NCI-H1417 treated with DMSO at 0.1 percent for 48 hours (cell line): ENCODE results near the gene F2RL3.
"Not testable (repeated sequence)": the region's sequence is repeated elsewhere in the genome, so short reads cannot be mapped to it uniquely, and the experiment has no call there.

ENCODE experiments used
- DNase-seq: peaks from one replicate; lab custom pipeline; 2025; lab: John Stamatoyannopoulos, UW

F2RL3 gene

DNA sequence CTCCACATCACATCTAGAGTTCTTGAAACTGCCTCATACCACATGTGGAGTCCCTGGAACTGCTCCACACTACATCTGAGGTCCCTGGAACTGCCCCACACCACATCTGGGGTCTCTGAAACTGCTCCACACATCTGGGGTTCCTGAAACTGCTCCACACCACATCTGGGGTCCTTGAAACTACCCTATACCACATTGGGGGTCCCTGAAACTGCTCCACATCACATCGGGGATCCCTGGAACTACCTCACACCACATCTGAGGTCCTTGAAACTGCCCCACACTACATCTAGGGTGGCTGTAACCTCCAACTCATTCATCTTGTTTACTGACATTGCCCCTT lies 33.8 kb downstream of the F2RL3 start:
- no peak for DNase-seq

GRCh38 chr19:16922949-16923348 lies 34.1 kb downstream of the F2RL3 start:
- no peak for DNase-seq

DNA sequence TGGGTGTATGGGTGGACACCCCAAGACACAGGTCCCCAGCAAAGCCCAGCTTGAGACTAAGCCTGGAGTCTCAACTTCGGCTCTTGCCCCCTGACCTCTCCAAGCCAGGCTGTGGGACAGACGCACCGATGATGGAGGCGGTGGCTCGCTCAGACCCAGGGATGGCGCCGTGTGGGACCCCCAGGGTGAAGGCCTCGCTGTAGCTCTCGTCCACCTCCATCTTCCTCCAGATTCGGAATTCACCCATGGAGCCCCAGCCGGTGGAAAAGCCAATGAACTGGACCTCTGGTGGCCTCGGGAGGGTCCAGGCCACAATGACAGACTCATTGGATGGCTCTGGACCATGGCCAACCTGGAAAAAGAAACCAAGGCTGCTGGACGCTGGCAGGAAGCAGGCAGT lies 39.1 kb downstream of the F2RL3 start:
- no peak for DNase-seq

- no peak for DNase-seq
Measured at GRCh38 chr19:16928351-16928750, 39.6 kb downstream of the F2RL3 start.

- DNase-seq: no peak
Measured at GRCh38 chr19:16928916-16929315, 40.1 kb downstream of the F2RL3 start.

DNA sequence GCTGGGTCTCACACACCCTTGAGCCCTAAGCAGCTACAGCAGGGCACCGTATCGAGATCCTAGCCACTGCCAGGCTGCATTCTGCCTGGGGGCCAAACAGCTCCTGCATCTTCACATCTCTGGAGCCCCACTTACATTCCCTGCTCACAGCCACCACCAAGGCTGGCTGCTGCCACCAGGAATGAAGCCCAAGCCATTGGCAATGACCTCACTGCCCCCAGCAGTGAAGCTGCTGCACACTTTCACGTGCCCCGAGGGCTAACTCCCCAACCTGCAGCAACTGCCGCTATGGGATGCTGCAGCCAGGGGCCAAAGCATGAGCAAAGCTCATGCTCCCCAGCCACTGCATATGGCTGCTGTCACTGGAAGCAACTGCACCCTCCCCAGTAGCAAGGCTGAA lies 42.0 kb downstream of the F2RL3 start:
- DNase-seq: no peak

GRCh38 chr19:16931306-16931705 lies 42.5 kb downstream of the F2RL3 start:
- DNase-seq: no peak

DNA sequence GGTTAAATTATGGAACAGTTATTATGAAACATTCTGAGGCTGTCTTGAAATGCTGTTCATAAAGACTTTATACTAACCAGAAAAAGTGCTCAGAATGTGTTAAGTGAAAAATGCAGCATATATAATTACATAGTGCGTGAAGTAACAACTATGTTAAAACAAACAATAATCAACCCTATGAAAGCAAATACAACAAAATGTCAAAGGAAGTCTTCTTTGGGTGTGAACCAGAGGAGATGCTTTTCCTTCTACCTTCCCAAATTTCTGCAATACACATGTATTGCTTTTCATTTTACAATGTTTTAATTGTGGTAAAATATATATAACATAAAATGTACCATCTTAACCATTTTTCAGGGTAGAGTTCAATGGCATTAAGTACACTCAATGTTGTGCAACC lies 45.7 kb downstream of the F2RL3 start:
- DNase-seq: no peak

DNA sequence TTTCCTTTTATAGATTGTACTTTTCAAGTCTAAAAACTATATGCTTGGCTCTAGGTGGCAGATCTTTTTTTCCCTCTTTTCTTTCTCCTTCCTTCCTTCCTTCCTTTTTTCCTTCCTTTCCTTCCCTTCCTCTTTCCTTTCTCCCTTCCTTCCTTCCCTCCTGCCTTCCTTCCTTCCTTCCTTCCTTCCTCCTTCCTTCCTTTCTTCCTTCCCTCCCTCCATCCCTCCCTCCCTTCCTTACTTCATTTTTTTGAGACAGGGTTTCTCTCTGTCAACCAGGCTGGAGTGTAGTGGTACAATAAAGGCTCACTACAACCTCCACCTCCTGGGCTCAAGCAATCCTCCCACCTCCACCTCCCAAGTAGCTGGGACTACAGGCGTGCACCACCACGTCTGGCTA lies 48.1 kb downstream of the F2RL3 start:
- no peak for DNase-seq

GRCh38 chr19:16937796-16938195 lies 49.0 kb downstream of the F2RL3 start:
- DNase-seq: not testable (repeated sequence)

DNA sequence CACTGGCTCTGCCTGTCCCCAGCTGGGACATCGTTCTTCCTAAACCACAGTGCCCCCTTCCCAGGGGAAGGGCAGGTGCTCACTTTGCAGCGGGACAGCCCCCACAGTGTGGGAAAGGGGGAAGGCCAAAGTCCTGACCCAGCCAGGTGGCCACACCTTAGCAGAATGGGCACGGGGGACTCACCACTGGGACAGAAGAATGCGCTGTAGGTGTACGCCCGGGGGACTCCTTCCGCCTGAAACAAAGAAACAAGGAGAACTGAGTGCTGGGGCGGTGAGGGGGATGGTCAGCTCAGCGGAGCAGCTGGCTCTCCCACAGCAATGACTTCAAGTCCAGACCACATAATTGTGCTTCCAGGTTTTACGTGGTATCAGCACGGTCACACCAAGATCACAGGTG lies 49.4 kb downstream of the F2RL3 start:
- no peak for DNase-seq

DNA sequence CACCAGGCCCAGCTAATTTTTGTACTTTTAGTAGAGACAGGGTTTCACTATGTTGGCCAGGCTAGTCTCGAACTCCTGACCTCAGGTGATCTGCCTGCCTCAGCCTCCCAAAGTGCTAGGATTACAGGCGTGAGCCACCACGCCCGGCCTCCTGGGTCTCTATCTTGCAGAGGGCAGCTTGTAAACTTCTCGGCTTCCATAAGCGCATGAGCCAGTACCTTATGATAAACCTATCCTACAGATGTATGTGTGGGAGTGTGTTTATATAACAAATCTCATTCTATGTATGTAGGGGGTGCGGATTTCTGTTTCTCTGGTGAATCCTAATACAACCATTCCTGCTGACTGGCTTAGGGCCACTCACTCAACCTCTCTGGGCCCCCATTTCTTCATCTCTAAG lies 51.3 kb downstream of the F2RL3 start:
- DNase-seq: not testable (repeated sequence)

DNA sequence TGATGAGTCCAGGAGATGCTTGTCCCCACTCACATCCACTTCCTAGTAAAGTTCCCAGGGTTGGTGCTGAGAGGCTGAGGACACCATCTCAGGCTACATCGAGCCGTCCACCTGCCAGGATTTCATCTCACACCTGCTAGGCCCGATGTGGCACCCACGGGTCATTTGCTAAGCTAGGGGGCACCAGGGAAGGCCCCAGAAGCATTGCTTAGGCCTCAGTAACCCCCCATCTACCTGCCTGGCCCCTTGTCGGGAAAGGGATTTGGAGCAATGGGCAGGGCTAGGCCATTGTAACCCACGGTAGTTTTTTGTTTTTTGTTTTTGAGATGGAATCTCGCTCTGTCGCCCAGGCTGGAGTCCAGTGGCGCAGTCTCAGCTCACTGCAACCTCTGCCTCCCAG lies 51.8 kb downstream of the F2RL3 start:
- no peak for DNase-seq
